GM19438 (cell line): Measurements from ENCODE around the gene FCER1A.
"Not testable (repeated sequence)": the region's sequence is repeated elsewhere in the genome, so short reads cannot be mapped to it uniquely, and the experiment has no call there.

Source experiments
- ATAC-seq: cut with Tn5 transposase; IDR thresholded peaks from one replicate; pipeline ENCODE4 v1.9.1; 2021; ENCODE audit warnings: low read depth; ENCODE audit not compliant: unreplicated experiment

The FCER1A gene

DNA sequence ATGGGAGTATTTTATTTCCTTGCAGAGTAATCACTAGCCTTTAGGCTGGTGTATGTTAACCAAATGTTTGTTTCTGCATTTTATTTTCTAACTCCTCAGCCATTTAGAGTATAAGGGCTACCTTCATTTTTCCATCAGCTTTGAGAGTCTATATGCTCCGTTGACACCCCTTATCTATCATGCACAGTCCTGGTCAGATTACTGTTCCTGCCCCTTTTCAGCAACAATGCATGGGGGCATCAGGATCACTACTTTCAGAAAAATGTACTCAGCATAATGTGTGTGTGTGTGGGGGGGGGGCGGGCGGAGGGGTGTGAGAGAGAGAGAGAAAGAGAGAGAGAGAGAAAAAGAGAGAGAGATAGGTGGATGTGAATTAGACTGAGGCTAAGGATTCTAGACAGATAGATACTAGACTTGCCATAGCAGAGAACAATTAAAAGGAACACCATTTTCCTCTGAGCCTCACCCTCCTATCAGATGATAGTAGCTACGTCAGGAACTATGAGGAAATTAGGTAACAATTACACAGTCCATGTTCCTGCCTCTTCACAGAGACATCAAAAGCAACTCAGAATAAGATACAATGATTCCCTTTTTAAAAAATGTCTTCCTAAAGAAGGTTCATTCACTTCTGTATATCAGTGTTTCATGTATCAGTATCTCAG lies 40.8 kb downstream of the FCER1A start:
- no peak for ATAC-seq

- ATAC-seq = not testable (repeated sequence)
These were observed 47.2 kb downstream of the FCER1A start for GRCh38 chr1:159349374-159349773.

GRCh38 chr1:159352436-159352835 lies 50.3 kb downstream of the FCER1A start:
- ATAC-seq = no peak
